Neutrophil (primary cell): ENCODE results near the gene DYNC1I1.

Experiments used
- H3K27ac ChIP-seq: fragments of 200-600 bp; sonication (generic); 2 replicates; pipeline ENCODE4 v1.5.1; 2016; ENCODE audit warnings: mild to moderate bottlenecking, moderate library complexity
- H3K27me3 ChIP-seq: fragments of 200-600 bp; sonication (generic); 2 replicates; pipeline ENCODE4 v1.6.0; 2016; ENCODE audit warnings: mild to moderate bottlenecking
- H3K36me3 ChIP-seq: fragments of 200-600 bp; sonication (generic); 2 replicates; pipeline ENCODE4 v1.5.1; 2017
- H3K4me1 ChIP-seq, 2 experiments: fragments of 200-600 bp in 1 of 2; sonication (generic) in 1 of 2; 1 replicate in 1 of 2; 2 replicates in 1 of 2; pipeline versions ENCODE4 v1.5.1 to v1.6.1; 2013 to 2016; ENCODE audit warnings: low read depth in 1 of 2, low read length in 1 of 2, mild to moderate bottlenecking in 1 of 2, moderate library complexity in 1 of 2; ENCODE audit not compliant: control insufficient read depth in 1 of 2, insufficient read depth in 1 of 2
- H3K4me3 ChIP-seq, 2 experiments: fragments of 200-600 bp in 1 of 2; sonication (generic) in 1 of 2; 1 replicate in 1 of 2; 2 replicates in 1 of 2; pipeline ENCODE4 v1.5.1; 2013 to 2016; ENCODE audit warnings: low read depth in 1 of 2, low read length in 1 of 2, mild to moderate bottlenecking in 1 of 2, moderate library complexity in 1 of 2
- H3K9me3 ChIP-seq: fragments of 200-600 bp; sonication (generic); 2 replicates; pipeline ENCODE4 v1.5.1; 2016
- TF ChIP-seq, protein P1 (sequence below): fragments of 200-600 bp; sonication (generic); IDR thresholded peaks from 2 replicates; pipeline ENCODE4 v1.5.1; 2016; ENCODE audit warnings: antibody characterized with exemption

DYNC1I1 gene

DNA sequence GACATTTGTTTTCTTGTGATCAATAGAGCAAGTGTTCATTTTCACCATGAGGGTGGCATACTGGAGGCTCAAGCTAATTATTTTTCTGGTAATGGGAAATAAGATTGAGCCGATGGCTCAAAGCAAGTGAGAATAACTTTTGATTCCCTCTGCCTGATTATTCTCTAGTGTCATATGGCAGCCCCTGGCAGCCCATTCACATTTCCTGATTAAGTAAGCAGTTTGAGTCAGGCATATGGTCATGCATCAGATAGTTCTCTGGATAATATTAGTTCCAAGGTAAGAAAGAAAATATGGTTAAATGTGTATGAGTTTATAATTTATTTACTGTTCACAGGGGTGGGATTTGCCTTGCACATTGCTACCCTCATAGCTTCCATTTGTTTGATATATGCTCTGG lies 109.2 kb downstream of the DYNC1I1 start:
- H3K4me1 ChIP-seq: no peaks in the 10 kb centered on the region
- H3K27ac ChIP-seq: no peak overlapping the region
- H3K27me3 ChIP-seq: no peaks in the 10 kb centered on the region
- no peaks in the 10 kb centered on the region for H3K36me3 ChIP-seq
- H3K4me3 ChIP-seq: no peak overlapping the region
- TF ChIP-seq, protein P1, sequence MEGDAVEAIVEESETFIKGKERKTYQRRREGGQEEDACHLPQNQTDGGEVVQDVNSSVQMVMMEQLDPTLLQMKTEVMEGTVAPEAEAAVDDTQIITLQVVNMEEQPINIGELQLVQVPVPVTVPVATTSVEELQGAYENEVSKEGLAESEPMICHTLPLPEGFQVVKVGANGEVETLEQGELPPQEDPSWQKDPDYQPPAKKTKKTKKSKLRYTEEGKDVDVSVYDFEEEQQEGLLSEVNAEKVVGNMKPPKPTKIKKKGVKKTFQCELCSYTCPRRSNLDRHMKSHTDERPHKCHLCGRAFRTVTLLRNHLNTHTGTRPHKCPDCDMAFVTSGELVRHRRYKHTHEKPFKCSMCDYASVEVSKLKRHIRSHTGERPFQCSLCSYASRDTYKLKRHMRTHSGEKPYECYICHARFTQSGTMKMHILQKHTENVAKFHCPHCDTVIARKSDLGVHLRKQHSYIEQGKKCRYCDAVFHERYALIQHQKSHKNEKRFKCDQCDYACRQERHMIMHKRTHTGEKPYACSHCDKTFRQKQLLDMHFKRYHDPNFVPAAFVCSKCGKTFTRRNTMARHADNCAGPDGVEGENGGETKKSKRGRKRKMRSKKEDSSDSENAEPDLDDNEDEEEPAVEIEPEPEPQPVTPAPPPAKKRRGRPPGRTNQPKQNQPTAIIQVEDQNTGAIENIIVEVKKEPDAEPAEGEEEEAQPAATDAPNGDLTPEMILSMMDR: no peak
- no peaks in the 10 kb centered on the region for H3K9me3 ChIP-seq

DNA sequence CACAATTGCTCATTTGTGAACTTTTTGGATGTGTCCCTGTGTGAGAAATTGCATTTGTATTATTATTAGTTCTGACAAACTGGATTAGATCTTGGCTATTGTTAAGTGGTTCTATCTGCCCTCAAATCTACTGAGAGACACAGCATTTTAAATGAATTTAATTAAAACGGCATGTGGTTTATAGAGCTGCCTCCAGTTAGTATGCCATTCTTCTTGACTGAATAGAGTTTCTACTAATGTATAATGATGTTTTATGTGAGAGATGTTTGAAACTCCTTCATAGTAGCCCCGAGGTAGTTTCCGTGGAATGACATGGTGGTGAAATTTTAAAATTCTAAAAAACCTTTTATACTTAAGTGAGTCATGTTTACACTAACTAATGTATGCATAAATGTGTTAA lies 110.9 kb downstream of the DYNC1I1 start:
- no peaks in the 10 kb centered on the region for H3K27me3 ChIP-seq
- H3K9me3 ChIP-seq: no peaks in the 10 kb centered on the region

DNA sequence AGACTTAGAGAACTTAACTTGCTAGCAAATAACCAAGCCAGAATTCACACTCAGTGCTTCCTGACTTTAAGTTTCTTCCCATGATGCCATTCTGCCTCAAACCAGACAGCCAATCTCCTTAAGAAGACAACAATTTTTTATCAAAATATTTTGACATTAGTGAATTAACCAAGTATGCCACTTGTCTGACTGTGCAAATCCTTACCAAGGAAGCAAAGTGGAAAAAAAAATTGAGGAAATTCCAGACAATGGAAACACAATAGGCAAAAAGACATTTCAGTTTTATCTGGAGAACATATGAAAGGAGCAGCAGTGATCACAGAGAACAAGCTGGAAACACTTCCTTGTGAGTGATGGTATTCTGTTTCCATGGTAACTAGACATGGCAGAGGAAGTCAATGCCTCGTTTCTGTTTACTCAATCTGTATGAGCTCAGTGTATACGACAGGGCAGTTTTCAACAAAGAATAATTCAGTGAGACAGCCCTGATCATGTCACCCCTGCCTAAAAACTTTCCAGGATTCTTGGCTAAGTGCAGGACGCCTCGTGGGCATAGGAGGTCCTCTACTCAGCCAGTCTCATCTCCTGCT lies 114.2 kb downstream of the DYNC1I1 start:
- Histone ChIP-seq H3K36me3 (no peaks in the 10 kb centered on the region), H3K27me3 (no peaks in the 10 kb centered on the region), H3K4me1 (no peaks in the 10 kb centered on the region), H3K9me3 (no peaks in the 10 kb centered on the region), H3K27ac (no peak overlapping the region), H3K4me3 (no peak overlapping the region)
- TF ChIP-seq, protein P1: no peak

More for the DNA sequence above, 110.9 kb downstream of the DYNC1I1 start:
- Histone ChIP-seq H3K4me3 (no peak overlapping the region), H3K27ac (no peak overlapping the region), H3K4me1 (no peaks in the 10 kb centered on the region), H3K36me3 (no peaks in the 10 kb centered on the region)
- TF ChIP-seq, protein P1: no peak

- H3K36me3 ChIP-seq: no peaks in the 10 kb centered on the region
- H3K4me3 ChIP-seq: no peak overlapping the region
- H3K27me3 ChIP-seq: peaks cover 14% of the 10 kb centered on the region
- H3K27ac ChIP-seq: no peak overlapping the region
- no peaks in the 10 kb centered on the region for H3K9me3 ChIP-seq
- no peaks in the 10 kb centered on the region for H3K4me1 ChIP-seq
- TF ChIP-seq, protein P1: no peak
Measured at GRCh38 chr7:95893484-95893883, 121.1 kb downstream of the DYNC1I1 start.

- Histone ChIP-seq H3K4me3 (no peak overlapping the region), H3K27ac (no peak overlapping the region), H3K4me1 (peaks cover 0 to 5% of the 10 kb centered on the region in 2 experiments), H3K9me3 (no peaks in the 10 kb centered on the region), H3K27me3 (peaks cover 35% of the 10 kb centered on the region), H3K36me3 (no peaks in the 10 kb centered on the region)
- TF ChIP-seq, protein P1: no peak
Measured at GRCh38 chr7:95897557-95898251, 125.3 kb downstream of the DYNC1I1 start.
